ENCODE measurements around the gene FAM8A1.

GRCh38 chr6:17653198-17653882 lies 53.2 kb downstream of the FAM8A1 start:
- TF ChIP-seq CTCF (IDR thresholded peaks at IDR 0.05 in 8 of 11, conservative IDR thresholded peaks at IDR 0.05 in 3 of 11): no peak
- TF ChIP-seq POLR2A (IDR thresholded peaks at IDR 0.05): no peak
- TF ChIP-seq POLR2AphosphoS5 (IDR thresholded peaks at IDR 0.05): no peak
